Measurements from ENCODE around the gene WBP2.

Gene WBP2

DNA sequence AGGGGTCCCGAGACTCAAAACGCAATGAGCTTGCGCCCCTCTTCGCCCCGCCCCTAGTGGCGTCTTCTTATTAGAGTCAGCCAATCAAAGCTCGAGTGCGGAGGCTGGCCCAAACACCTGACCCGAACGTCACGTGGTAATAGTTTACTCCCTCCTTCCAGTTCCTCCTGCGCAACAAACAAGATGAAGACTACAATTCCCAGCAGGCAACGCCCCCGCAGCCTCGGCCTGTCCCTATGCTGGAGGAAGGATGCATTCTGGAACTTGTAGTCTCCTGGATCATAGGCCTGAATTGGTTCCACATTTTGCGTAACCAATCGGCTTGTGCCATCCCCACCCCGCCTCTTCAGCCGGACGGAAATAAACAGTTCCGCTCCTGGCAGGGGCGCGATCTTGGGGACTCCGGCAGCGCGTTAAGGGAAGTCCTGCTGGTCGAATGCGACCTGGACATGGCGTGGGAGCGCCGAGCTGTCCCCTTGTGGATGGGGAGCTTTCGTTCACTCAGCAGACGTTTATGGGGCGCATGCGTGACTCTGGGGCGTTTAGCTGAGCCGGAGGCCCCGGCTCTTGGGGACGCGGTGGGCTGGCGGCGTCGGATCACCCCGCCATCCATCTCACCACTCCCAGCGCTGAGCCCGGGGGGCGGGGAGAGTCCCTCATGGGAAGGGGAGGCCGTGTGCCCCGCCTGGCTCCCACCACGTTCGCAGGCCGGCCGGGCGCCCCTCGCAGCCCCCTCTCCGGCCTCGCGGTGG lies at the start of gene WBP2:
Gene WBP2, minus strand, starts transcription at position 26 of the 752 bp plus-strand sequence. CDS start 38 bp downstream, outside the sequence.
- Histone ChIP-seq H3K9me3 (ENCODE audit: low read depth, low read length) (no peaks in the 10 kb centered on the region), H3K36me3 (ENCODE audit: insufficient read depth, low read length) (peaks cover 9% of the 10 kb centered on the region; the same call in 1 of the 2 replicates), H3K9ac (ENCODE audit: insufficient read length) (peak within 1 kb of the TSS; percentile 83), H3K27ac (peak within 1 kb of the TSS; percentile 63; the same call in 1 of the 2 replicates), H3K4me3 (peak within 1 kb of the TSS; percentile 91)
- TF ChIP-seq POLR2AphosphoS5 (IDR thresholded peaks at IDR 0.05; ENCODE audit: borderline replicate concordance, low read depth, low read length) (peak; percentile 87), EZH2 (IDR thresholded peaks at IDR 0.05) (no peak), FOXP2 (optimal IDR thresholded peaks at IDR 0.05; ENCODE audit: control extremely low read depth, extremely low read length, insufficient read depth) (peak; percentile 97)
- DNase-seq (ENCODE audit: low read depth, low spot score), result peak; percentile 100

DNA sequence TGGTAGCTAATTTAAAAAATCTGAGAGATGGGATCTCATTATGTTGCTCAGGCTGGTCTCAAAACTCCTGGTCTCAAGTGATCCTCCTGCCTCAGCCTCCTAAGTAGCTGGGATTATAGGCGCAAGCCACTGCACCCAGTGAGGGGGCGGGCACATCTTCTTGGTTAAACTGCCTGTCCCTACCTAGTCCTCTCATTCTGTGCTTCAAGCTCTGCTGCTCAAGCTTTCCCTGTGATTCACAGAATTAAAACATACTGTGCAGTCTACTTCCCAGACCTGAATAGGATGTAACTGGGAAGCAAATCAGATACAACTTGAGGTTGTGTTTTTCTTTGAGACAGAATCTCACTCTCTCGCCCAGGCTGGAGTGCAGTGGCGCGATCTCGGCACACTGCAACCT lies 47.3 kb upstream of the WBP2 start:
- no peaks in the 10 kb centered on the region for H3K9me3 ChIP-seq (ENCODE audit: low read depth, low read length)
- peaks cover 28% of the 10 kb centered on the region; the same call in 1 of the 2 replicates for H3K36me3 ChIP-seq (ENCODE audit: insufficient read depth, low read length)
- H3K27ac ChIP-seq, result no peak overlapping the region
- no peak overlapping the region for H3K9ac ChIP-seq (ENCODE audit: insufficient read length)
- TF ChIP-seq EZH2 (IDR thresholded peaks at IDR 0.05), result no peak
- TF ChIP-seq FOXP2 (optimal IDR thresholded peaks at IDR 0.05; ENCODE audit: control extremely low read depth, extremely low read length, insufficient read depth), result no peak
- TF ChIP-seq POLR2AphosphoS5 (IDR thresholded peaks at IDR 0.05; ENCODE audit: borderline replicate concordance, low read depth, low read length), result no peak
- DNase-seq (ENCODE audit: low read depth, low spot score), result no peak
- H3K4me3 ChIP-seq, result no peak overlapping the region

DNA sequence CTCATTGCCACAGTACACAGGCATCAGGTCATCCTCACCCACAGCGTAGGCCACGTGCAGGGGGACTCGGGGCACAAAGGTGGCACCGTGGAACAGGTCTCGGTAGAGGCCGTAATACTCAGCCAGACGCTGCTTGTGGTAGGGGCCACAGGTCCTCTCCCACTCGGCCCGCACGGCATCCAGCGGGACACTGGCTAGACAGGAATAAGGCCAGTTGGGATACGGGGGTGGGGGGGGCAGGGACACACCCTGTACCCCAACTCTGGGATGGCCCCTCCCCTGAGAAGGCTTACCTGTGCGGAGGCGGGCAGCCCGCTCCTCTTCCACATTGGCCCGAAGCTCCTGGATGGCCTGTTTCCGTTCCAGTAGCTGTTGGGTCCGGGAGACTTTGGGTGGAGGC lies 46.6 kb upstream of the WBP2 start:
- TF ChIP-seq FOXP2 (optimal IDR thresholded peaks at IDR 0.05; ENCODE audit: control extremely low read depth, extremely low read length, insufficient read depth) (no peak), POLR2AphosphoS5 (IDR thresholded peaks at IDR 0.05; ENCODE audit: borderline replicate concordance, low read depth, low read length) (no peak), EZH2 (IDR thresholded peaks at IDR 0.05) (no peak)
- peaks cover 28% of the 10 kb centered on the region; the same call in 1 of the 2 replicates for H3K36me3 ChIP-seq (ENCODE audit: insufficient read depth, low read length)
- DNase-seq (ENCODE audit: low read depth, low spot score), result no peak
- H3K27ac ChIP-seq, result no peak overlapping the region
- H3K9me3 ChIP-seq (ENCODE audit: low read depth, low read length), result no peaks in the 10 kb centered on the region
- no peak overlapping the region for H3K9ac ChIP-seq (ENCODE audit: insufficient read length)
- no peak overlapping the region for H3K4me3 ChIP-seq

DNA sequence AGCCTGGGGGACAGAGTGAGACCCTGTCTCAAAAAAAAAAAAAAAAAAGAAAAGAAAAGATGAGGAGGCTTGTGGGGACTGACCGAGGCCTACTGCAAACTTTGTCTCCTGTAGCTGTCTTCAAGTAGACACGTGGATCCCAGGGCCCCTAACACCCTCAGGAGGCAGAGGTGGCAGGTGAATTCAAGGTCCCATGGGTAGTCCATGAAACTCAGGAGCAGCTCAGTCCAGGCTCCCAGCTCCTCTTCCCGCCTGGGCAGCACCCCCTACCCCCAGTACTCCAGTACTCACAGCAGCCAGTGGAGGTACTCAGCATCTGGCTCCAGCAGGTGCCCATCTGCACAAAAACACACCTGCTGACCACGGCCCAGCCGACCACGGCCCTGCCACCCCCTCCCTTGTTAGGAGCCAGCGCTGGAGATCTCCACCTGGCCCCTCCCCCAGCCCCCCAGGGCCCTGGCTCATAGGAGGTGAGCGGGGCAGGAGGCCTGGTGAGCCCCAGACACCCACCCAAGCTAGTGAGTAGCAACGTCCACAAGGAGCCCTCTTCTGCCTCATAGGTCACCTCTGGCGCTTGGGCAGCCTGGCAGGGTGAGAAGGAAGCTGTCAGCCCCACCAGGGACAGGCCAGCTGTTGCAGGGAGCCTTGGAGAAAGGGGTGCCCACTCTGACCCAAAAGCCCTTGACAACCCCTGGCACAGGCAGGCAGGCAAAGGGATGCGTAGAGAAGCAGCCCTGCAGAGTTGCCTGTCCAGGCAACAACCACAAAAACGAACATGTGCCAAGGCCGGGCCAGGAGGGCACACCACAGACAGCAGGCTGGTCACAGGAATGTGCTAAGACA lies 45.8 kb upstream of the WBP2 start:
- peaks cover 28% of the 10 kb centered on the region; the same call in 1 of the 2 replicates for H3K36me3 ChIP-seq (ENCODE audit: insufficient read depth, low read length)
- no peak for DNase-seq (ENCODE audit: low read depth, low spot score)
- TF ChIP-seq FOXP2 (optimal IDR thresholded peaks at IDR 0.05; ENCODE audit: control extremely low read depth, extremely low read length, insufficient read depth), result no peak
- TF ChIP-seq EZH2 (IDR thresholded peaks at IDR 0.05), result no peak
- TF ChIP-seq POLR2AphosphoS5 (IDR thresholded peaks at IDR 0.05; ENCODE audit: borderline replicate concordance, low read depth, low read length), result no peak
- no peak overlapping the region for H3K9ac ChIP-seq (ENCODE audit: insufficient read length)
- no peak overlapping the region for H3K4me3 ChIP-seq
- no peaks in the 10 kb centered on the region for H3K9me3 ChIP-seq (ENCODE audit: low read depth, low read length)
- H3K27ac ChIP-seq, result no peak overlapping the region

DNA sequence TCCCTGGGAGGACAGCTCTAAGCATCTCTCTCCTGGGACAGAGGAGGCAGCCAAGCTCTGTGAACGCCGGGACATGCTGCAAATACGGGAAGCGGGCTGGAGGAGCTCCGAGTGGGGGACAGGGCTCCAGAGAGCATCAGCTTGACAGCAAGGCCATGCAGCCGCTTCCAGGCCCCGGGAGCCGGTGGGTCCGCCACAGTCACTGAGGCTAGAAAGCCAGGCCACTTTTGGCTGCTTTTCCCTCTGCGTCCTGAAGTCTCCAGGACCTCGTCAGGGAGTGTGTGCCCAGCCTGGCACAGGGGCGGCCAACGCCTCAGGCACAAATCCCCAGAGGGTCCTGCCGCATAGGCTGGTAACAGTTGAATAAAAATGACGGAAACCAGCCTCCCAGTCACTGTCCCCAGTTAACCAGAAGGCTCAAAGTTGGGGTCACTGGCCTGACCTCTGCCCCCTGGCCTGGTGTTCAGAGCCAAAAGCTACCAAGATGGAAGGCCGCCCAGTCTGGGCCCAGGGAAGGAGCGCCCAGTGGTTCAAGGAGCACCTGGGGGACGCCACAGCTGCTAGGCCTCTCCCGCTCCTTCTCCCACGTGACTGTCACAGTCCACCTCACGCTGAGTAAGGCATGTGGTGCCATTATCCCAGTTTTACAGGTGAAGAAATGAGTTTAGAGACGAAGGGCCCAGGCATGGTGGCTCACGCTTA lies 44.8 kb upstream of the WBP2 start:
- H3K36me3 ChIP-seq (ENCODE audit: insufficient read depth, low read length), result peaks cover 28% of the 10 kb centered on the region; the same call in 1 of the 2 replicates
- no peak for DNase-seq (ENCODE audit: low read depth, low spot score)
- H3K9me3 ChIP-seq (ENCODE audit: low read depth, low read length), result no peaks in the 10 kb centered on the region
- H3K9ac ChIP-seq (ENCODE audit: insufficient read length), result no peak overlapping the region
- no peak overlapping the region for H3K27ac ChIP-seq
- TF ChIP-seq POLR2AphosphoS5 (IDR thresholded peaks at IDR 0.05; ENCODE audit: borderline replicate concordance, low read depth, low read length), result no peak
- no peak for TF ChIP-seq FOXP2 (optimal IDR thresholded peaks at IDR 0.05; ENCODE audit: control extremely low read depth, extremely low read length, insufficient read depth)
- no peak for TF ChIP-seq EZH2 (IDR thresholded peaks at IDR 0.05)
- no peak overlapping the region for H3K4me3 ChIP-seq

DNA sequence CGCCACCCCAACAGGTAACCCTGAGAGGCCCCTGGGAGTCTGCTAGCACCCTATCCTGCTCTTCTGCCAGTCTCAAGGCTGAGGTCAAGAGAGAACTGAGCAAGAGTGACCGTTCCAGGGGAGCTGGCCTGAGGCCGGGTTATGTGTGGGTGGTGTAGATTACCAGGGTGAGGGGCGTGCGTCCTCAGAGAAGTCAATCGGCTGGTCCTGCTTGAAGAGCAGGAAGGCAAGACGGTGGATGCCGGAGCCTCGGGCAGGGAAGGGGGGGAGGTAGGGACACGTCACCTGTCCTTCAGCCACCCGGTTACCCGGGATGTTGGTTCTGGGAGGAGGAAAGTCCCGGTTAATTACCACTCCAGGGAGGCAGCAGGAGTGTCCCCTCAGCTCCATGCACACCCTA lies 44.2 kb upstream of the WBP2 start:
- TF ChIP-seq FOXP2 (optimal IDR thresholded peaks at IDR 0.05; ENCODE audit: control extremely low read depth, extremely low read length, insufficient read depth) (no peak), EZH2 (IDR thresholded peaks at IDR 0.05) (no peak), POLR2AphosphoS5 (IDR thresholded peaks at IDR 0.05; ENCODE audit: borderline replicate concordance, low read depth, low read length) (no peak)
- no peak for DNase-seq (ENCODE audit: low read depth, low spot score)
- Histone ChIP-seq H3K9me3 (ENCODE audit: low read depth, low read length) (no peaks in the 10 kb centered on the region), H3K27ac (no peak overlapping the region), H3K9ac (ENCODE audit: insufficient read length) (no peak overlapping the region), H3K36me3 (ENCODE audit: insufficient read depth, low read length) (peaks cover 28% of the 10 kb centered on the region; the same call in 1 of the 2 replicates), H3K4me3 (no peak overlapping the region)

DNA sequence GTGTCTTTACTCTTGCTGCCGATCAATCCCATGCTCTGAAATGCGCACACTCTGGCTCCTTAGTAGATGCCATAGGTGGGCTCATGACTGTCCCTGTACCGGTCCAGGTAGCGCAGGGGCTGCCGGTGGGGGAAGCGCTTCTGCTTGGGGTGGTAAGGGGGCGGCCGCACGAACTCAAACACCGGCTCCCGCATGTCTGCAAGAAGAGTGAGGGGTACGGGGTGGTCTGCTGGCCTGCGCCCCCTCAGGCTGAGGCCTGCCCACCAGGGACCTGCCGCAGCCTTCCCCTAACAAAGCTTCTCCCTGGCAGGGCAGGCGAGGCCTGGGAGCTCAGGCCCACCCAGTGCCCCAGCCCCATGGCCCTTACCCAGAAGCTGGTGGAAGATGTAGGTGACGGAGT lies 43.7 kb upstream of the WBP2 start:
- no peak overlapping the region for H3K27ac ChIP-seq
- H3K36me3 ChIP-seq (ENCODE audit: insufficient read depth, low read length), result peaks cover 28% of the 10 kb centered on the region; the same call in 1 of the 2 replicates
- no peak overlapping the region for H3K9ac ChIP-seq (ENCODE audit: insufficient read length)
- H3K4me3 ChIP-seq, result no peak overlapping the region
- H3K9me3 ChIP-seq (ENCODE audit: low read depth, low read length), result no peaks in the 10 kb centered on the region
- no peak for TF ChIP-seq FOXP2 (optimal IDR thresholded peaks at IDR 0.05; ENCODE audit: control extremely low read depth, extremely low read length, insufficient read depth)
- no peak for TF ChIP-seq POLR2AphosphoS5 (IDR thresholded peaks at IDR 0.05; ENCODE audit: borderline replicate concordance, low read depth, low read length)
- no peak for TF ChIP-seq EZH2 (IDR thresholded peaks at IDR 0.05)
- no peak for DNase-seq (ENCODE audit: low read depth, low spot score)

Measured in SK-N-MC (cell line).